Lower lobe of right lung (tissue), 2 donors: ENCODE data around the gene LCOR. TPM values are rescaled to one million over a fixed set of nuclear protein-coding genes. Genes with fewer than 3 reads are reported as not detected.
A peak's percentile ranks its signal among the peaks of the same experiment; 100 is the strongest.

ENCODE experiments used
- ATAC-seq, 2 donors: fragments of 200-7000 bp; cut with Tn5 transposase; one replicate each; pipeline ENCODE4 v1.9.1; 2020 to 2022; ENCODE audit warnings: mild to moderate bottlenecking in 2 of 2, moderate library complexity in 2 of 2
- DNase-seq: peaks from one replicate; pipeline ENCODE4 v3.0.0-alpha.2; 2020
- H3K27ac ChIP-seq: fragments of 200-600 bp; one replicate; pipeline ENCODE4 v1.8.0; 2022
- H3K27me3 ChIP-seq: fragments of 200-600 bp; one replicate; pipeline ENCODE4 v1.8.0; 2022; ENCODE audit warnings: low read depth
- H3K36me3 ChIP-seq: fragments of 200-600 bp; one replicate; pipeline ENCODE4 v1.8.0; 2022; ENCODE audit warnings: mild to moderate bottlenecking
- H3K4me1 ChIP-seq: fragments of 200-600 bp; one replicate; pipeline ENCODE4 v1.8.0; 2022
- H3K4me3 ChIP-seq: fragments of 200-600 bp; one replicate; pipeline ENCODE4 v1.8.0; 2022; ENCODE audit warnings: mild to moderate bottlenecking
- H3K9me3 ChIP-seq: fragments of 200-600 bp; one replicate; pipeline ENCODE4 v1.8.0; 2022
- CTCF ChIP-seq: fragments of 200-600 bp; IDR thresholded peaks from one replicate; pipeline ENCODE4 v1.8.0; 2022; ENCODE audit warnings: antibody characterized with exemption, mild to moderate bottlenecking
- intact Hi-C: fragments of 100-400 bp; cut with DNase I; formaldehyde crosslinking; loops from one replicate; pipeline ENCODE4 v1.11.0; 2022
- total RNA-seq: library from RNA; stranded (reverse); fragmentation: NEBNext Ultra II Directional; extraction: Animal tissue kit (Norgen Biotek cat#: 25700); gene quantifications from one replicate; pipeline ENCODE4 v1.2.1, GENCODE V29; 2021
- donor health status: DM: no; HTN: yes; CAD: no; lungs with severe emphysema.

LCOR gene
- total RNA-seq, 1 donor from 2014 or later: 34.7 TPM

GRCh38 chr10:96828609-96829008 lies 3.5 kb upstream of the LCOR start:
- intact Hi-C loops: no loop called here
- ATAC-seq (no peak), DNase-seq (no peak)
- Histone ChIP-seq H3K9me3 (no peaks in the 10 kb centered on the region), H3K4me1 (peaks cover 11% of the 10 kb centered on the region), H3K27me3 (no peaks in the 10 kb centered on the region), H3K27ac (no peak overlapping the region), H3K36me3 (no peaks in the 10 kb centered on the region), H3K4me3 (no peak overlapping the region)
- no peak for TF ChIP-seq CTCF

GRCh38 chr10:96829029-96829773 lies 2.9 kb upstream of the LCOR start:
- no peaks in the 10 kb centered on the region for H3K27me3 ChIP-seq
- no peak for TF ChIP-seq CTCF
- no peak overlapping the region for H3K27ac ChIP-seq
- no peak for DNase-seq
- intact Hi-C loops: no loop called here
- H3K4me3 ChIP-seq: no peak overlapping the region
- H3K9me3 ChIP-seq: no peaks in the 10 kb centered on the region
- peaks cover 17% of the 10 kb centered on the region for H3K4me1 ChIP-seq
- no peak for ATAC-seq
- no peaks in the 10 kb centered on the region for H3K36me3 ChIP-seq

- Histone ChIP-seq H3K4me3 (no peak overlapping the region), H3K27me3 (no peaks in the 10 kb centered on the region), H3K36me3 (no peaks in the 10 kb centered on the region), H3K4me1 (peaks cover 32% of the 10 kb centered on the region), H3K9me3 (no peaks in the 10 kb centered on the region), H3K27ac (no peak overlapping the region)
- ATAC-seq: peak in 1 of 2 donors; percentile 50
- intact Hi-C loops: no loop called here
- DNase-seq: no peak
- peak; percentile 83 for TF ChIP-seq CTCF
These were observed 1.4 kb upstream of the LCOR start for GRCh38 chr10:96830511-96831199.

- Histone ChIP-seq H3K27ac (peak overlapping the region; percentile 88), H3K4me1 (peaks cover 39% of the 10 kb centered on the region), H3K27me3 (no peaks in the 10 kb centered on the region), H3K36me3 (no peaks in the 10 kb centered on the region), H3K9me3 (no peaks in the 10 kb centered on the region), H3K4me3 (peak overlapping the region; percentile 88)
- no peak for TF ChIP-seq CTCF
- intact Hi-C loops: no loop called here
- ATAC-seq: no peak
- DNase-seq: no peak
These were observed 765 bp upstream of the LCOR start for GRCh38 chr10:96831200-96831866.

GRCh38 chr10:96832721-96833219 lies 672 bp downstream of the LCOR start:
- TF ChIP-seq CTCF: no peak
- Histone ChIP-seq H3K4me3 (peak overlapping the region; percentile 88), H3K27ac (peak overlapping the region; percentile 83), H3K27me3 (no peaks in the 10 kb centered on the region), H3K36me3 (no peaks in the 10 kb centered on the region), H3K4me1 (peaks cover 46% of the 10 kb centered on the region), H3K9me3 (no peaks in the 10 kb centered on the region)
- intact Hi-C loops: no loop called here
- ATAC-seq (peak; percentile 85 to 91), DNase-seq (peak; percentile 91)
